ENCODE results near the gene ZNF879. TPM values are rescaled to one million over a fixed set of nuclear protein-coding genes. Genes with fewer than 3 reads are reported as not detected.

The ZNF879 gene
- total RNA-seq, 4 donors from 2014 or later = 1.6 to 6.7 (median 2.6) TPM

DNA sequence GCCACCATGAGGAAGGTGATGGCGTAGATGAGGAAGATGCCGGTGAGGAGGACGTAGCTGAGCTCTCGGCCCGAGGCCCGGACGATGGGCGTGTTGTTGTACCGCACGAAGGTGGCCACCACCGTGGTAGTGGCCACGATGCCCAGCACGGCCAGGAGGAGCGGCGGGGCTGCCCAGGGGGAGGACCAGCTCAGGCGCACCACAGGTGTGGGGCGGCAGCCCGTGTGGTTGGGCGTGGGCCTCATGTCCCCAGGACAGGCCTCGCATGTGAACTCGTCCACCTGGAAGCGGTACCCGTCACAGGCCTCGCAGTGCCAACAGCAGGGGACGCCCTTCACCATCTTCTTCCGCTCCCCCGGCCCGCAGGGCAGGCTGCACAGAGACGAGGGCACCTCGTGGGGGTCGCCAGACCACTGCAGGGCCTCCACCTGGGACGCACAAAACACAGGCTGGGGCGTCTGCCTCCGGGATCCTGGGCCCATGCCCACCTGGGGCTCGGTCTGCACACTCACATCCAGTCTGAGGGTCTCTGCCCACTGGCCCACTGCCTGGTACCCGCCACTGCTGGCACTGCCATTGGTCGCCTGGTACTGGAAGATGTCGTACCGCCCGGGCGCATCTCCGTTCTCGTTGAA, 37.2 kb upstream of the ZNF879 start:
- 96% methylated on average over 25 of the region's 43 CpGs for WGBS
- Histone ChIP-seq H3K27ac (no peak overlapping the region), H3K4me1 (no peaks in the 10 kb centered on the region), H3K36me3 (no peaks in the 10 kb centered on the region), H3K27me3 (no peaks in the 10 kb centered on the region), H3K9me3 (peaks cover 34% of the 10 kb centered on the region), H3K4me3 (no peak overlapping the region)
- no peak for DNase-seq (ENCODE audit: low spot score in 2 of 2)
- TF ChIP-seq POLR2AphosphoS5 (IDR thresholded peaks at IDR 0.05) (no peak), EP300 (IDR thresholded peaks at IDR 0.05) (no peak), POLR2A (IDR thresholded peaks at IDR 0.05) (no peak)
- TF ChIP-seq, protein P1, sequence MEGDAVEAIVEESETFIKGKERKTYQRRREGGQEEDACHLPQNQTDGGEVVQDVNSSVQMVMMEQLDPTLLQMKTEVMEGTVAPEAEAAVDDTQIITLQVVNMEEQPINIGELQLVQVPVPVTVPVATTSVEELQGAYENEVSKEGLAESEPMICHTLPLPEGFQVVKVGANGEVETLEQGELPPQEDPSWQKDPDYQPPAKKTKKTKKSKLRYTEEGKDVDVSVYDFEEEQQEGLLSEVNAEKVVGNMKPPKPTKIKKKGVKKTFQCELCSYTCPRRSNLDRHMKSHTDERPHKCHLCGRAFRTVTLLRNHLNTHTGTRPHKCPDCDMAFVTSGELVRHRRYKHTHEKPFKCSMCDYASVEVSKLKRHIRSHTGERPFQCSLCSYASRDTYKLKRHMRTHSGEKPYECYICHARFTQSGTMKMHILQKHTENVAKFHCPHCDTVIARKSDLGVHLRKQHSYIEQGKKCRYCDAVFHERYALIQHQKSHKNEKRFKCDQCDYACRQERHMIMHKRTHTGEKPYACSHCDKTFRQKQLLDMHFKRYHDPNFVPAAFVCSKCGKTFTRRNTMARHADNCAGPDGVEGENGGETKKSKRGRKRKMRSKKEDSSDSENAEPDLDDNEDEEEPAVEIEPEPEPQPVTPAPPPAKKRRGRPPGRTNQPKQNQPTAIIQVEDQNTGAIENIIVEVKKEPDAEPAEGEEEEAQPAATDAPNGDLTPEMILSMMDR (IDR thresholded peaks at IDR 0.05) = no peak

DNA sequence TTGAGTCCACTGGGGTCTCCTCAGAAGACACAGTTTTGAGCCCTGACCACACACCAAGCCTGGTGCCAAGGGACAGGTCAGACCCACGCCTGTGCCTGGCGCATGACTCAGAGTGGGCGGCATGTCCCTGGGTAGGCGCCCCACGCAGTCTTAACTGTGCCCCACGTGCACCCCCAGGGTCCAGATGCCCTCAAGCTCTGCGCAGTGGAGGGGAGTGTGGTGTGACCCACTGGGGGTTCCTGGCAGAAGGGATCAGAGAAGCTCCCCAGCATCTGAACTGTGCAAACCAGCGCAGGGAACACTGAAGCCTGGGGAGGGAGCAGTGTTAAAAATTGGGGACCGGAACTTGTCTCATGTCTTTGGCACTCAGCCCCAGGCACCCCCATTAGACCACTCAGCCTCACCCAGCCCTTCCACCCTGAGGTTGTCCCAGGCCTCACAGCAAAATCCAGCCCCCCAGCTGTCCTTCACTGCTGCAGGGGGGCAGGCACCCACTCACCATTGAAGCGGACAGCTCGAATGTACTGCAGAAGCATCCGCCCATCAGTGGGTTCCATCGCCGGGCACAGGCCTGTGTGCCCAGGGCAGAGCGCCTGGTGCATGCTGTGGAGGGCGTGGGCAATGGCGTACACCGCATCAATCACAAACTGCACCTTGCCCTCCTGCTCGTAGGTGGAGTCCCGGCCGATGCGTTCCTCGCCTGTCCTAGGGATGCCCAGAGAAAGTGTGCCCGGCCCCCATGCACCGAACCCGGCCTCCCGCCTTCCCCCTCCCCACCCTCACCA, 35.0 kb upstream of the ZNF879 start:
- Histone ChIP-seq H3K4me3 (no peak overlapping the region), H3K27ac (no peak overlapping the region), H3K4me1 (no peaks in the 10 kb centered on the region), H3K27me3 (peaks cover 11% of the 10 kb centered on the region), H3K9me3 (peaks cover 34% of the 10 kb centered on the region), H3K36me3 (no peaks in the 10 kb centered on the region)
- DNase-seq (ENCODE audit: low spot score in 2 of 2) = no peak
- 91% methylated on average over 26 of the region's 27 CpGs for WGBS
- TF ChIP-seq POLR2A (IDR thresholded peaks at IDR 0.05) (no peak), POLR2AphosphoS5 (IDR thresholded peaks at IDR 0.05) (no peak), EP300 (IDR thresholded peaks at IDR 0.05) (no peak)
- TF ChIP-seq, protein P1 (IDR thresholded peaks at IDR 0.05) = no peak

DNA sequence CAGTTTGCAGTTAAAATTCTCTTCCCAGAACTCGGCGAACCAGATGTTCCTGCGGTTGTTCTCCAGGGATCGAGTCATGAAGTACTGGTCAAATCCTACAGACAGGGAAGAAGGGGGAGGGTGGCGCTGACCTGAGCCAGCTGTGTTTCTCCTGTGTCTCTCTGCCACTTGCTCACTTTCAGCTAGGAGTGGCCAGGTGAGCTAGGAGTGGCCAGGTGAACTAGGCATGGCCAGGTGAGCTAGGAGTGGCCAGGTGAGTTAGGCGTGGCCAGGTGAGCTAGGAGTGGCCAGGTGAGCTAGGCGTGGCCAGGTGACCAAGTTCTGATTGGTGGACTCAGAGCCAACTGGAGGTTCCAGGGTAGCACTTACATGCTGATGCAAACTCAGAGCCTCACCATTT, 34.3 kb upstream of the ZNF879 start:
- Histone ChIP-seq H3K27me3 (peaks cover 18% of the 10 kb centered on the region), H3K36me3 (no peaks in the 10 kb centered on the region), H3K27ac (no peak overlapping the region), H3K9me3 (peaks cover 28% of the 10 kb centered on the region), H3K4me1 (peaks cover 4% of the 10 kb centered on the region), H3K4me3 (no peak overlapping the region)
- TF ChIP-seq, protein P1 (IDR thresholded peaks at IDR 0.05) = no peak
- TF ChIP-seq POLR2AphosphoS5 (IDR thresholded peaks at IDR 0.05) (no peak), EP300 (IDR thresholded peaks at IDR 0.05) (no peak), POLR2A (IDR thresholded peaks at IDR 0.05) (no peak)
- WGBS = 90% methylated on average over 5 of the region's 7 CpGs
- no peak for DNase-seq (ENCODE audit: low spot score in 2 of 2)

DNA sequence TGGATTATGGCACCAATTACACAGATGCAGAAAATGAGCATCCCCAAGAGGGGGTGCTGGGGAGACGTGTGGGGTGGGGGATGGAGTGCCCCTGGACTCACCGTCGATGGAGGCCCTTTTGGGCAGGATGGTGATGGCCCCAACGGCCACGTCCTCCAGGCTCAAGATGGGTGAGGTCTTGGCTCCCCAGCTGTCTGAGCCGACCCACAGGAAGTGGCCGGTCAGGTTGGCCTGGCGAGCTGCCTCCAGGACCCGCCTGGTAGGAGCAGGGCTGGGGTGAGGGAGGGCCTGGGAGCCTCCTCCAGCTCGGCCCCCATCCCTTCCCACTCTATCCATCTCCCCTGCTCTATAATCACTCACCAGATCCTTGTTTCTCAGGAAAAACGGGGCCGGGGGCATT, 33.1 kb upstream of the ZNF879 start:
- peaks cover 22% of the 10 kb centered on the region for H3K9me3 ChIP-seq
- H3K27me3 ChIP-seq = peaks cover 30% of the 10 kb centered on the region
- peaks cover 11% of the 10 kb centered on the region for H3K4me1 ChIP-seq
- no peak for TF ChIP-seq POLR2AphosphoS5 (IDR thresholded peaks at IDR 0.05)
- TF ChIP-seq EP300 (IDR thresholded peaks at IDR 0.05) = no peak
- TF ChIP-seq, protein P1 (IDR thresholded peaks at IDR 0.05) = no peak
- no peak for TF ChIP-seq POLR2A (IDR thresholded peaks at IDR 0.05)
- WGBS = 78% methylated on average over 11 of the region's 12 CpGs
- no peak overlapping the region for H3K4me3 ChIP-seq
- DNase-seq (ENCODE audit: low spot score in 2 of 2) = no peak
- no peak overlapping the region for H3K27ac ChIP-seq
- no peaks in the 10 kb centered on the region for H3K36me3 ChIP-seq
